AG04450 (cell line): ENCODE data around the gene LIN37. TPM values are rescaled to one million over a fixed set of nuclear protein-coding genes. Genes with fewer than 3 reads are reported as not detected.

ENCODE experiments used
- CTCF ChIA-PET: fragments of 300-600, 350-600 bp; formaldehyde crosslinking; extraction: SDS; loops from one replicate; lab custom pipeline; 2022; ENCODE audit warnings: antibody characterized with exemption, inconsistent platforms; lab: Charles Lee
- POLR2A ChIA-PET: fragments of 350-600 bp; formaldehyde crosslinking; extraction: SDS; loops from one replicate; lab custom pipeline; 2021; ENCODE audit warnings: antibody characterized with exemption, inconsistent platforms; lab: Yijun Ruan, JAX
- DNase-seq: peaks from one replicate; pipeline ENCODE4 v3.0.0-alpha.2; 2011; ENCODE audit warnings: low read depth, low spot score
- H3K27ac ChIP-seq: one replicate; pipeline ENCODE4 v1.5.1; 2012; ENCODE audit warnings: low read depth, low read length, control low read depth
- H3K27me3 ChIP-seq: one replicate; pipeline ENCODE4 v1.6.0; 2012; ENCODE audit warnings: low read length; ENCODE audit not compliant: control insufficient read depth, insufficient read depth
- H3K4me3 ChIP-seq: 2 replicates; pipeline ENCODE4 v1.5.1; 2011; ENCODE audit warnings: mild to moderate bottlenecking, low read depth, low read length, control low read depth
- H3K9me3 ChIP-seq: 2 replicates; pipeline ENCODE4 v1.5.1; 2012; ENCODE audit warnings: low read length; ENCODE audit not compliant: control insufficient read depth, insufficient read depth
- polyA plus RNA-seq: library from polyadenylated mRNA; depleted of rRNA; stranded (reverse); fragments of >200 nt; gene quantifications from 2 replicates; pipeline ENCODE4 v1.2.3, GENCODE V29; 2011
- TF ChIP-seq, protein P1 (sequence below): IDR thresholded peaks from 2 replicates; pipeline ENCODE4 v1.5.1; 2011; ENCODE audit warnings: low read depth, low read length, control low read depth, inconsistent platforms

The LIN37 gene
- polyA plus RNA-seq, 1 experiment = 5.5 TPM

DNA sequence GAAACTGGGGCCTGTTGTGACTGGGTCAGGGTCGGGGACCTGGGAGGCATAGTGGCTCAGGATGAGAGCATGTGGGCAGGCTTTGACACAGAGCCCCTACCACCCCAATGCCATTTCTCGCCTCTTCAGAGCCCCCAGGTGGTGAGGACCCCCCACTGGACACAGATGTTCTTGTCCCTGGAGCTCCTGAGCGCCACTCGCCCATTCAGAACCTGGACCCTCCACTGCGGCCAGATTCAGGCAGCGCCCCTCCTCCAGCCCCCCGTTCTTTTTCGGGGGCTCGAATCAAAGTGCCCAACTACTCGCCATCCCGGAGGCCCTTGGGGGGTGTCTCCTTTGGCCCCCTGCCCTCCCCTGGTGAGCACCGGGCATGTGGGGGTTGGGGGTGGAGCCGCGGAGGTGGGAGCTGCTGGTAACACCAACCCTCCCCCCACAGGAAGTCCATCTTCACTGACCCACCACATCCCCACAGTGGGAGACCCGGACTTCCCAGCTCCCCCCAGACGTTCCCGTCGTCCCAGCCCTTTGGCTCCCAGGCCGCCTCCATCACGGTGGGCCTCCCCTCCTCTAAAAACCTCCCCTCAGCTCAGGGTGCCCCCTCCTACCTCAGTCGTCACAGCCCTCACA lies 16.5 kb upstream of the LIN37 start:
- POLR2A ChIA-PET = interaction anchor here (0.9 kb wide), 2 partner anchors 8 to 9 kb away, joined by 3 to 7 read pairs; no protein-coding TSS in a partner anchor
- H3K9me3 ChIP-seq = no peaks in the 10 kb centered on the region; the same call in 1 of the 2 replicates
- H3K4me3 ChIP-seq = no peak overlapping the region
- DNase-seq = no peak
- TF ChIP-seq, protein P1, sequence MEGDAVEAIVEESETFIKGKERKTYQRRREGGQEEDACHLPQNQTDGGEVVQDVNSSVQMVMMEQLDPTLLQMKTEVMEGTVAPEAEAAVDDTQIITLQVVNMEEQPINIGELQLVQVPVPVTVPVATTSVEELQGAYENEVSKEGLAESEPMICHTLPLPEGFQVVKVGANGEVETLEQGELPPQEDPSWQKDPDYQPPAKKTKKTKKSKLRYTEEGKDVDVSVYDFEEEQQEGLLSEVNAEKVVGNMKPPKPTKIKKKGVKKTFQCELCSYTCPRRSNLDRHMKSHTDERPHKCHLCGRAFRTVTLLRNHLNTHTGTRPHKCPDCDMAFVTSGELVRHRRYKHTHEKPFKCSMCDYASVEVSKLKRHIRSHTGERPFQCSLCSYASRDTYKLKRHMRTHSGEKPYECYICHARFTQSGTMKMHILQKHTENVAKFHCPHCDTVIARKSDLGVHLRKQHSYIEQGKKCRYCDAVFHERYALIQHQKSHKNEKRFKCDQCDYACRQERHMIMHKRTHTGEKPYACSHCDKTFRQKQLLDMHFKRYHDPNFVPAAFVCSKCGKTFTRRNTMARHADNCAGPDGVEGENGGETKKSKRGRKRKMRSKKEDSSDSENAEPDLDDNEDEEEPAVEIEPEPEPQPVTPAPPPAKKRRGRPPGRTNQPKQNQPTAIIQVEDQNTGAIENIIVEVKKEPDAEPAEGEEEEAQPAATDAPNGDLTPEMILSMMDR = no peak
- no peaks in the 10 kb centered on the region for H3K27me3 ChIP-seq
- no peak overlapping the region for H3K27ac ChIP-seq
- CTCF ChIA-PET = no interaction called here

DNA sequence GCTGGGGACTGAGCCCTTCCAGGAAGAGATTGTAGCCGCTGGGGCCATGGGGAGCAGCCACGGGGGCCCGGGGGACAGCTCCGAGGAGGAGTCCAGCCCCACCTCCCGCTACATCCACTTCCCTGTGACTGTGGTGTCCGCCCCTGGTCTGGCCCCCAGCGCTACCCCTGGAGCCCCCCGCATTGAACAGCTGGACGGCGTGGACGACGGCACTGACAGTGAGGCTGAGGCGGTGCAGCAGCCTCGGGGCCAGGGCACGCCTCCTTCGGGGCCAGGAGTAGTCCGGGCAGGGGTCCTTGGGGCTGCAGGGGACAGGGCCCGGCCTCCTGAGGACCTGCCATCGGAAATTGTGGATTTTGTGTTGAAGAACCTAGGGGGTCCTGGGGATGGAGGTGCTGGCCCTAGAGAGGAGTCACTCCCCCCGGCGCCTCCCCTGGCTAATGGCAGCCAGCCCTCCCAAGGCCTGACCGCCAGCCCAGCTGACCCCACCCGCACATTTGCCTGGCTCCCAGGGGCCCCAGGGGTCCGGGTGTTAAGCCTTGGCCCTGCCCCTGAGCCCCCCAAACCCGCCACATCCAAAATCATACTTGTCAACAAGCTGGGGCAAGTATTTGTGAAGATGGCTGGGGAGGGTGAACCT lies 15.7 kb upstream of the LIN37 start:
- no peak for DNase-seq
- TF ChIP-seq, protein P1 = no peak
- no peak overlapping the region for H3K4me3 ChIP-seq
- no peaks in the 10 kb centered on the region; the same call in 1 of the 2 replicates for H3K9me3 ChIP-seq
- no peaks in the 10 kb centered on the region for H3K27me3 ChIP-seq
- no peak overlapping the region for H3K27ac ChIP-seq
- CTCF ChIA-PET = no interaction called here
- POLR2A ChIA-PET = interaction anchor here (0.9 kb wide), 1 partner anchor 7 kb away, joined by 3 read pairs; no protein-coding TSS in a partner anchor

DNA sequence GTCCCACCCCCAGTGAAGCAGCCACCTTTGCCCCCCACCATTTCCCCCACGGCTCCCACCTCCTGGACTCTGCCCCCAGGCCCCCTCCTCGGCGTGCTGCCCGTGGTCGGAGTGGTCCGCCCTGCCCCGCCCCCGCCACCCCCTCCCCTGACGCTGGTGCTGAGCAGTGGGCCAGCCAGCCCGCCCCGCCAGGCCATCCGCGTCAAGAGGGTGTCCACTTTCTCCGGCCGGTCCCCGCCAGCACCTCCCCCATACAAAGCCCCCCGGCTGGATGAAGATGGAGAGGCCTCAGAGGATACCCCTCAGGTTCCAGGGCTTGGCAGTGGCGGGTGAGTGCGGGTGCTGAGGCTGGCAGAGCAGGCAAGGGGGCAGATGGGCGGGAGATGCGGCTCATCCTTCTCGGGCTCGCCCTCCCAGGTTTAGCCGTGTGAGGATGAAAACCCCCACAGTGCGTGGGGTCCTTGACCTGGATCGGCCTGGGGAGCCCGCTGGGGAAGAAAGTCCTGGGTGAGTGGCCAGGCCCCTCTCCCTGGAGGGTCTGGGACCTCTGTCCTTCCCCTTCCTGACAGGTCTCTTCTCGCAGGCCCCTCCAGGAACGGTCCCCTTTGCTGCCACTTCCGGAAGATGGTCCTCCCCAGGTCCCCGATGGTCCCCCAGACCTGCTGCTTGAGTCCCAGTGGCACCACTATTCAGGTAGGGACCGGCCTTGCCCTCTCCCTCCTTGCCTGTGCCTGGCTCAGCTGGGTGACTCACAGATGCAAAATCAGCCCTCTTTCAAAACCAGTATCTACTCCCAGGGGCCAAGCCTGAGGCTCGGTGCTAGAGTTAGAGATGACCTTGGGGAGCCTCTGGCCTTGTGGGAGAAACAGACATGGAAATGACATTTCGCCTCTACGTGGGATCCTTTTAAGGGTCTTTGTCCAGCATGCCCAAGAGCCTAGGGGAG lies 14.9 kb upstream of the LIN37 start:
- no peak overlapping the region for H3K27ac ChIP-seq
- POLR2A ChIA-PET = no interaction called here
- H3K9me3 ChIP-seq = no peaks in the 10 kb centered on the region; the same call in 1 of the 2 replicates
- CTCF ChIA-PET = no interaction called here
- DNase-seq = no peak
- no peak overlapping the region for H3K4me3 ChIP-seq
- TF ChIP-seq, protein P1 = no peak
- H3K27me3 ChIP-seq = no peaks in the 10 kb centered on the region

DNA sequence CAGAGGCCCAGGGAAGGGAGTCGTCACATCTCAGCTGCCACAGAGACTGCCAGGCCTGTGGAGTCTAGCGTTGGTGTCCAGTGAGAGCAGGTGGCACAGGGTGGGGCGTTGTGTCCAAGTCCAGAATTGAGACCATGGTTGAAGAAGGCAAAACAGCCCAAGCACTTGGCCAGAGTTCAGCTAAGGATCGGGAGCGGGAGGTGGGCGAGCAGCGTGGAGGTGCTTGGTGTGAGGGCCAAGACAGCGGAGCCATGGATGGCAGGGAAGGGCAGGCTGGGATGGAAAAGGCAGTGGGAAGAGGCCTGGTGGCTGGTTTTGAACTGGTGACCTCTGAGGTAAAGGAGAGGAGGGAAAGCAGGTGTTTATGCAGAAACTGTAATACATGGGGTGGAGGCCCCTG lies 14.1 kb upstream of the LIN37 start:
- H3K9me3 ChIP-seq = no peaks in the 10 kb centered on the region; the same call in 1 of the 2 replicates
- TF ChIP-seq, protein P1 = no peak
- no peaks in the 10 kb centered on the region for H3K27me3 ChIP-seq
- no peak for DNase-seq
- no peak overlapping the region for H3K27ac ChIP-seq
- no peak overlapping the region for H3K4me3 ChIP-seq
- POLR2A ChIA-PET = no interaction called here
- CTCF ChIA-PET = no interaction called here
